ENCODE results near the gene RASSF5.

Gene RASSF5

DNA sequence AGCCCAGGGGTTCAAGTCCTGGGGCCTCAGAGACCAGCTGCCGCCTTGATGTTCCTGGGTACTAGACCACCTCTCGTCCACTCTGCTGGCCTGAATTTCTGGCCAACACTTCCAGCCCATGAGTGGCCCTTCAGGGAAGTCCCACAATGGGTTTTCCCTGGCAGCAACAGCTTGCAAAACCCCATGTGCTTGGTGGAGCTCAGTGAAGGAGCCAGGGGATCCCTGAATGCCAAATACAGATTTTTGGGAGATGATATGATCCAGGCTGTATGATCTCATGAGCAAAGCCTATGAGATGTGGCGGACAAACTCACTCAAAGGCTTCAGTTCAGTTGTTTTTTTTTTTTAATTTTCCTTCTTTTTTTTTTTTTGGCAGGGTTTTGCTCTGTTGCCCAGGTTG lies 9.6 kb upstream of the RASSF5 start:
- DNase-seq (ENCODE audit: low spot score), result no peak

DNA sequence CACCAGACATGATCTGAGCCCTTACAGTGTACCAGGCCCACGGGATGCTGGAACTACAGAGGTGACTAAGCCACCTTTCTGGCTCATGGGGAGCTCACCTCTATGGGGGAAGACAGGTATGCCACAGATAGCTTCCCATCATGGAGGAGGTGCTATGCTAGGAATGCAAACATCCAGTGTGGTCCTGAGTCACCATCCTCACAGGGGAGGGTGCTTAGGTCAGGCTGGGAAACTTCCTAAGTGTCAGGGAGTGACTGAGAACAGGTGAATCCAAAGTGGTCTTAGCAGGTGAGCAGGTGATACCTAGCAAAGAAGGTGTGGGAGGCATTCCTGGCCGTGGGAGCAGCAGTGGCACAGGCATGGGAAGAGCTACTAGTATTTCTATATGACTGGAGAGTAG lies 8.6 kb upstream of the RASSF5 start:
- DNase-seq (ENCODE audit: low spot score), result peak; percentile 54

GRCh38 chr1:206500046-206500445 lies 7.3 kb upstream of the RASSF5 start:
- no peak for DNase-seq (ENCODE audit: low spot score)

DNA sequence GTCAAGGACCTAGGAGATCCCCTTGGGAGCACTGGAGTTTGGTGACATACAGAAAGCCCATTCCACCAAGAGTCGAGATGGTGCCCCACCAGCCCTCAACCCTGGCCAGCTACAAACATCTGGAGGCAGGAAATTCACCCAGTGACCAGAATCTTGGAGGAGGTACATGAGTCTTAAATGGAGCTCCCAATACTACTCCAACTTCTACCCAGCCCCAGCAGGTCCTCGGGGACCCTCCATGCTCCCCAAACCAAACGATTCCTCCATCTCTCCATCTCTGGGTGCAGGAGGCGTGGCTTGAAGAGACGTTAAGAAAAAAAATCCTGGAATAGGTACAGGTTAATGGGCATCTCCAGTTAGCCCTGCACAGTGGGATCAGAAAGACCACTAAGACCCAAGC lies 5.5 kb upstream of the RASSF5 start:
- no peak for DNase-seq (ENCODE audit: low spot score)

DNA sequence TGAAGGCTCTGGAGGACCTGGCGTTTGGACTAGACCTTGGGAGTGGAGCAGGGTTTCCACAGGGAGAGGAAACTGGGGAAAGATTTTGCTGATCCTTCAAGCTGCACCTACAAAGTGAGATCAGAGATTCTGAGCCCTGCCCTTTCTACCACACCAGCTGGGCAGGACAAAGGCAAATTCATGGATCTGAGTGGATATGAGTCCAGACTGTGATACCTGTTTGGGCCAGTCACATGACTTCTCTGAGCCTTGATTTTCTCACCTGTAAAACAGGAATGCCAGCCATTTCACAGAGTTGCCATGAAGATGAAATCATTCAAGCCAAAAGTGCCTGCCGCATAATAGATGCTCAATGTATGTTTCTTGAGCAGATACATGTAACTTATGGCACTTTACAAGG lies 4.9 kb upstream of the RASSF5 start:
- no peak for DNase-seq (ENCODE audit: low spot score)

DNA sequence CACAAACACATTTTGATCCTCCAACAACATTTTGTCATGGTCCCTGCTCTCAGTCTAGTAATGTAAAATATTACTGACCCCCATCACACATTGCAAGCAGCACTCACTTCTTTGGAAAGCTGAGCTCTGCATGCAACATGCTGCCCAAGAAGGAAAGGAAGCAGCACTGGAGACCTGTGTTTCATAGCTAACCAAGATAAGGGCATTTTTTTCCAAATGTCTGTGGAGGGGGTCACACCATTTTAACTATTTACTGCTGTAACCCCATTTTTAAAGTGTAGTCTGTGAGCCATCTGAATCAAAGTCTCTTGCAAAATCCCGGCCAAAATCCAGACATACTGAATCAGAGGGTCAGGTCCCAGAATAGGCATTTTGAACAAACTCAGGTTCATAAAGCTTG lies 4.5 kb upstream of the RASSF5 start:
- no peak for DNase-seq (ENCODE audit: low spot score)

DNA sequence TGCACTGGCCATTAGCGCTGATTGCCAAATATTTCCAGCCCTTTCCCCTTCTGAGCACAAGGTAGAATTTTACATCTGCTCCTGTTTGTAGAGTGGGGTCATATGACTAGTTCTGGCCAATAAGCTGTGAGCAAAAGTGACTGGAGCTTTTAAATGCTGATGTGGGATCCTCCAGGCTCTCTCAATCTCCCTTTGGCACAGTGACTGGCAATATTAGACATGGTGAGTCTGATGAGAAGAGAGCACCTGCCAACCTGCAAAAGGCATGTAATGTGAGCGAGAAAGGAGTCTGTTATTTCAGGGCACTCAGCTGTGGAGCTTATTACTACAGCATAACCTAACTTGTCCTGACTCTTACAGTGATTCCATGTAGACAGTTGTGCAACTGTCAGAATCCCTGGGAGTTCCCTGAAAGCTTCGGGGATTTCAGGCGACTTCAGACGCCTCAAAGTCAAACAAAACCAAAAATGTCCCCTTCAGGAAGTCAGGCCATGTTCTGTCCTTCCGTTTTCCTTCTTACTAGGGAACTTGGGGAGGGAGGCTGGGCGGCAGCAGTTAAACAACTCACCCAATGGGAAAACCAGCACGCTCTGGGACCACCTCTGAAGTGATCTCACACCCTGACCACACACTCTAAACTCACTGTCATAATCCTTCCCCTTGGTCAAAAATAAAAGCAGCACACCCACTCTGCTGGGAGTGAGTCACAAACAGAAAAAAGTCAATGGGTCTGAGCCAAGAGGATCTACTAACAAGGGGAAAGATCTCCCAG lies 3.6 kb upstream of the RASSF5 start:
- peak; percentile 78 for DNase-seq (ENCODE audit: low spot score)

DNA sequence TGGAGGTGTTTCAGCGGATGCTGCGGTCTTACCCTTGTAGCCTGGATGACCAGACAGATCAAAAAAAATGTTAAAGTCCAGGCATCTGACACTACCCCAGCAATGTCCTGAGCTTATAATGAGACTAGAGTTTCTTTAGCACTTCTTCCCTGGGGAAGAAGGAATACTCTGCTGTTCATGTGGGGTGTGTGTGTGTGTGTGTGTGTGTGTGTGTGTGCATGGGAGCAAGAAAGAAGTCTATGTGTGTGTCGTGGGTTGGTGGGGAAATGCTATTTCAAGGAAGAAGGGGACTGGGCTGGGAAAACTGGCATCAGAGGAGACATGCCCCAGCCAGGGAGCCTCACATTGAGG lies 3.0 kb upstream of the RASSF5 start:
- DNase-seq (ENCODE audit: low spot score), result no peak

DNA sequence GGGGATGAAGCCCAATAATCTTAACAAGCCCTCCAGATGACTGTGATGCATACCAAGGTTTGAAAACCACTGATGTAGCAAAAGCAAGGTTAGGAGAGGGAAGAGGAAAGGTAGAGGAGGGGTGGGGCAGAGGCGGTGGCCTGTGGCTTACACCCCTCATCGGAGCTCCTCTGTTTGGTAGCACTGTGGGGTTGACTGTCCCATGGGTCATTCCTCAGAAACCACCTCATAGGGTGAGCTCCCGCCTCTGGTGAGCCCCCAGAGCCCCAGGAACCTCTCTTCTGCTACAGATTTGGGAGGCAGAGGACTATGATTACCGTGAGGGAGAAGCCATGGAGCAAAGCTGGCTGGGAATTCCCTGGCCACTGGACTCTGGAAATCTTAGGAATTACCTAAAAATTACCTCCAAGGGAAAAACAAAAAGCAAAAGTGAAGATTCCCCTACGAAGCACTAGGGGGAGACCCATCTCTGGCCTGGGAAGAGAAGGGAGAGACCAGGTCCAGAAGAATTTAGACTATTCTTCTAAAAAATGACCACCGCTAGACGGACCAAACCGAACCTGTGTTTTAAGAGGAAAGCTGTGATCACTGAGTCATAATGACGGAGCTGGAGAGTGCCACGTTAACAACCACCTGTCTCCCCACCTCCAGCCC lies 1.5 kb upstream of the RASSF5 start:
- DNase-seq (ENCODE audit: low spot score), result no peak

- DNase-seq (ENCODE audit: low spot score), result no peak
Measured at GRCh38 chr1:206506405-206507283, 687 bp upstream of the RASSF5 start.

- no peak for DNase-seq (ENCODE audit: low spot score)
Measured at GRCh38 chr1:206508130-206508889, 979 bp downstream of the RASSF5 start.

GRCh38 chr1:206508956-206509355 lies 1.6 kb downstream of the RASSF5 start:
- DNase-seq (ENCODE audit: low spot score), result no peak

- DNase-seq (ENCODE audit: low spot score), result no peak
Measured at GRCh38 chr1:206509612-206510257, 2.4 kb downstream of the RASSF5 start.

DNA sequence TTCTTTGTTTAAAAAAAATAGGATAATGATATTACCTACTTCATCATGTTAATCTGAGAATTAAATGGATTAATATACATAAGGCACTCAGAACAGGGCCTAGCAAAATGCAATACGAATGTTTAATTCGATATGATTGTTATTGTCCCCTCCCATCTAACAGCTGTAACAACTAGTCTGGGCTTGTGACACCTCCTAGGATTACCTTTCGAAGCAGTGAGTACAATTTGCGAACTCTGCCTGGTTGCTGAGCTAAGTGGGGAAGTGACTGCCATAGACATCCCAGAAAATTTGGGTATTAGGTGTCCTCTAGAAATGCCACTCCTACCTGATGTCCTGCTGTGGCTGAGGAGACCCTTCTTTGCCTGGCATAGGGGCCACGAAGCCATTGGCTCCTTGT lies 3.0 kb downstream of the RASSF5 start:
- no peak for DNase-seq (ENCODE audit: low spot score)

DNA sequence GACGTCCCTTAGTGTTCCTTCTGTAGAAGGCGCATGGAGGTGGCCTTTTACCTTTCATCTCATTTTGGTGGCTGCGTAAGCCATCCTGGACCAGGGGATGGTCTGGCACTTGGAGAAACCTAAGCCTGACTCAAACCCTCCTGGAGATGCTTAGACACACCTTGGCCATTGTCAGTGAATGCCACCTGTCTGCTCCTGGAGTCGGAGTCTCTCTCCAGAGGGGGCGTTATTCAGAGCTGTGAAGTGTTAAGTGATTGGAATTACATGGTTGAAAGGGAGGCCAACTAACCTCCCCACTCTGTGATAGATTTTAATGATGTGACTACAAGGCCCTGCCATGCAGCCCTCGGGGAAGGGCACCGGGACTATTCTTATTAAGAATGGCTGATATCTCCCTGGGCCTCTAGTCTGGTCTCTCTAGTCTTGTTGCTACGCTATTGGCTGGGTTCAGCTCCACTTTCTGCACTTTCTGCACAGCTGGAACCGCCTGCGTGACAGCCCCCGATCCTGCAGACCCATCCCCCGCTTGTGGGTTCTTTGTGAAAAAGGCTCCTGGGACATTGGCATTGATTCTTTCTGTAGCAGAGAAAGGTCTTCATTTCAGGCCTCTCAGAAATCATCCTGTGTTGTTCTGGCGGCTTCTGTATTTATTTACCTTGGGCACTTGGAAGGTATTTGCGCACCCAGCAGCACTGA lies 4.2 kb downstream of the RASSF5 start:
- no peak for DNase-seq (ENCODE audit: low spot score)

- no peak for DNase-seq (ENCODE audit: low spot score)
Measured at GRCh38 chr1:206512058-206512850, 4.9 kb downstream of the RASSF5 start.

- DNase-seq (ENCODE audit: low spot score), result no peak
Measured at GRCh38 chr1:206512851-206513180, 5.5 kb downstream of the RASSF5 start.

DNA sequence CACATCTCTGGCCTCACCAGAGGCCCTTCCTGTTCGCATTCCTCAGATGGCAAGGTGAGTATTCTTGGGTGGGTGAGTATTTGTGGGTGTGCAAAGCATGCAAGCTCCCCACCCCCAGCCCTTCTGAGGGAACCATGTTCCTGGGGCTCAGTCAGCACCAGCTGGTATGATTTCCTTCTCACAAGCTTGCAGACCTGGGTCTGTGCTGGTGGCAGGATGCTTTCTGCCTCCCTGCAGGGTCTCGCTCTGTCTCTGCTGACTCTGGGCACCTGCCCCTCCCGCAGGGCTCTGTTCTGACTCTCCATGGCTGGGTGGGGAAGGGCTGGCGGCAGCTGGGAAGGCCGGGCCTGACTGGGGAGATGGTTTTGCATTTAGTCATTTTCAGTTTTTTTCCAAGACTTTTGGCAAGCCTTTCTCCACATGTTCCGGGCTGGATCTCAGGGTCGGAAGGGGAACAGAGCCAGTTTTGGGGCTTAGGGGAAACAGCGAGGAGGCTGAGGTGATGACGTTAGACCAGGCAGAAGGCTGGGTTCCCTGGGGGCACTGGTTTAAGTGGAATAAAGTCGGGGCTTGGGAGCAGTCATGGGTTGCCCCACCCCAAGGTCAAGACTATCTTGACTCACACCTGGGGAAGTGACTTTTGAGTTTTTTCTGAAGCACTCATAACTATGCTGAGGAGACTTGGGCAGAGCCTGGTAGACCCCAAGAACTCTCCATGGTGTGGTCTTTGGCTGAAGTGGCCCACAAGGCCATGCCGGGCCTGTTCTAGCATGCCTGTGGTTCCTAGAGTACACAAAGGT lies 6.2 kb downstream of the RASSF5 start:
- peak; percentile 61 for DNase-seq (ENCODE audit: low spot score)

- no peak for DNase-seq (ENCODE audit: low spot score)
Measured at GRCh38 chr1:206514813-206515387, 7.6 kb downstream of the RASSF5 start.

All from LoVo (cell line).